HepG2 (cell line): ENCODE results near the gene RSRC2.

ENCODE experiments used
- CHD4 ChIP-seq: fragments of 200-600 bp; sonication (generic); IDR thresholded peaks from 2 replicates; pipeline ENCODE4 v1.7.0; 2017; ENCODE audit warnings: mild to moderate bottlenecking, low read length, borderline replicate concordance
- MXI1 ChIP-seq: IDR thresholded peaks from 3 replicates; pipeline ENCODE4 v1.6.1; 2012; ENCODE audit warnings: low read depth, low read length, inconsistent platforms, borderline replicate concordance
- MYC ChIP-seq: sonication (generic); formaldehyde crosslinking; IDR thresholded peaks from 2 replicates; pipeline ENCODE4 v1.9.0; 2021; ENCODE audit warnings: missing genetic modification reagents, borderline replicate concordance
- POLR2A ChIP-seq, 2 experiments: IDR thresholded peaks; 2 replicates each; pipeline ENCODE4 v1.6.1; 2011; ENCODE audit warnings: low read depth in 2 of 2, low read length in 2 of 2, mild to moderate bottlenecking in 1 of 2, moderate library complexity in 1 of 2; ENCODE audit not compliant: insufficient read depth in 1 of 2
- ZHX1 ChIP-seq: sonication (generic); formaldehyde crosslinking; IDR thresholded peaks from 2 replicates; pipeline ENCODE4 v1.8.1; 2022; ENCODE audit warnings: low read depth, mild to moderate bottlenecking, missing genetic modification reagents

GRCh38 chr12:122500685-122501488 lies 25.8 kb downstream of the RSRC2 start, which contains the start of gene ZCCHC8:
- no peak for TF ChIP-seq ZHX1 (CRISPR knock-in tag)
- no peak for TF ChIP-seq CHD4
- peak; percentile 78 to 92 for TF ChIP-seq POLR2A (IDR thresholded peaks at IDR 0.05; ENCODE audit: insufficient read depth in 1 of 2, low read depth in 2 of 2, low read length in 2 of 2)
- peak; percentile 93; the same call in 1 of the 3 replicates for TF ChIP-seq MXI1
- peak; percentile 66 for TF ChIP-seq MYC
